Thyroid gland (tissue), 4 donors: ENCODE results near the gene PTPRG. TPM values are rescaled to one million over a fixed set of nuclear protein-coding genes. Genes with fewer than 3 reads are reported as not detected.
A peak's percentile ranks its signal among the peaks of the same experiment; 100 is the strongest.

ENCODE experiments used
- DNase-seq, 2 donors: peaks; one replicate each; pipeline ENCODE4 v3.0.0-alpha.2; 2019
- H3K27ac ChIP-seq, 3 donors: fragments of 200-600 bp; sonication (generic); 1 replicate in 2 of 3; 2 replicates in 1 of 3; pipeline ENCODE4 v1.5.1; 2016 to 2019; ENCODE audit warnings: mild to moderate bottlenecking in 1 of 3, moderate library complexity in 1 of 3
- H3K27me3 ChIP-seq: fragments of 200-600 bp; sonication (generic); one replicate; pipeline ENCODE4 v1.5.1; 2019
- H3K36me3 ChIP-seq, 2 donors: fragments of 200-600 bp; sonication (generic); one replicate each; pipeline ENCODE4 v1.5.1; 2016 to 2019
- H3K4me1 ChIP-seq, 2 donors: fragments of 200-600 bp; sonication (generic); one replicate each; pipeline ENCODE4 v1.5.1; 2017 to 2019
- H3K4me3 ChIP-seq, 3 donors: fragments of 200-600 bp; sonication (generic); replicated peaks in 1 of 3; 1 replicate in 2 of 3; 2 replicates in 1 of 3; pipeline ENCODE4 v1.5.1; 2016; ENCODE audit warnings: mild to moderate bottlenecking in 1 of 3
- H3K9me3 ChIP-seq: fragments of 200-600 bp; sonication (generic); one replicate; pipeline ENCODE4 v1.5.1; 2017
- POLR2A ChIP-seq, 2 donors: fragments of 450-650 bp; IDR thresholded peaks; one replicate each; pipeline ENCODE4 v1.6.1; 2017; ENCODE audit warnings: antibody characterized with exemption in 2 of 2, mild to moderate bottlenecking in 2 of 2, moderate library complexity in 1 of 2
- WGBS, 2 donors: methylation state at CpG; one replicate each; pipeline ENCODE4 v1.1.5; 2017; 5-methylcytosine and 5-hydroxymethylcytosine counted together
- intact Hi-C: fragments of 100-400 bp; cut with DNase I; formaldehyde crosslinking; loops from one replicate; pipeline ENCODE4 v1.15.1; 2023
- total RNA-seq, 4 donors: library from RNA; depleted of rRNA; stranded (reverse); fragments of >200 nt; gene quantifications; one replicate each; pipeline ENCODE4 v1.2.3, GENCODE V29; 2016
- TF ChIP-seq, protein P1 (sequence below), 6 experiments: fragments of 200-600 bp in 3 of 6; fragments of 450-650 bp in 3 of 6; sonication (generic) in 3 of 6; IDR thresholded peaks; one replicate each; pipeline ENCODE4 v1.5.1; 2016 to 2019; ENCODE audit warnings: antibody characterized with exemption in 6 of 6, mild to moderate bottlenecking in 2 of 6, inconsistent platforms in 1 of 6, moderate library complexity in 1 of 6

The PTPRG gene
- total RNA-seq, 4 donors from 2014 or later: 81.6 to 207 (median 132) TPM

- no peak overlapping the region for H3K27ac ChIP-seq
- H3K9me3 ChIP-seq: no peaks in the 10 kb centered on the region
- no peak overlapping the region for H3K4me3 ChIP-seq
- H3K27me3 ChIP-seq: no peaks in the 10 kb centered on the region
- no peaks in the 10 kb centered on the region for H3K36me3 ChIP-seq
- intact Hi-C loops: no loop called here
- no peak for DNase-seq
- TF ChIP-seq, protein P1, sequence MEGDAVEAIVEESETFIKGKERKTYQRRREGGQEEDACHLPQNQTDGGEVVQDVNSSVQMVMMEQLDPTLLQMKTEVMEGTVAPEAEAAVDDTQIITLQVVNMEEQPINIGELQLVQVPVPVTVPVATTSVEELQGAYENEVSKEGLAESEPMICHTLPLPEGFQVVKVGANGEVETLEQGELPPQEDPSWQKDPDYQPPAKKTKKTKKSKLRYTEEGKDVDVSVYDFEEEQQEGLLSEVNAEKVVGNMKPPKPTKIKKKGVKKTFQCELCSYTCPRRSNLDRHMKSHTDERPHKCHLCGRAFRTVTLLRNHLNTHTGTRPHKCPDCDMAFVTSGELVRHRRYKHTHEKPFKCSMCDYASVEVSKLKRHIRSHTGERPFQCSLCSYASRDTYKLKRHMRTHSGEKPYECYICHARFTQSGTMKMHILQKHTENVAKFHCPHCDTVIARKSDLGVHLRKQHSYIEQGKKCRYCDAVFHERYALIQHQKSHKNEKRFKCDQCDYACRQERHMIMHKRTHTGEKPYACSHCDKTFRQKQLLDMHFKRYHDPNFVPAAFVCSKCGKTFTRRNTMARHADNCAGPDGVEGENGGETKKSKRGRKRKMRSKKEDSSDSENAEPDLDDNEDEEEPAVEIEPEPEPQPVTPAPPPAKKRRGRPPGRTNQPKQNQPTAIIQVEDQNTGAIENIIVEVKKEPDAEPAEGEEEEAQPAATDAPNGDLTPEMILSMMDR (IDR thresholded peaks at IDR 0.05): no peak
- no peak for TF ChIP-seq POLR2A (IDR thresholded peaks at IDR 0.05)
- peaks cover 0 to 3% of the 10 kb centered on the region in 2 donors for H3K4me1 ChIP-seq
- 88 to 93% methylated on average over 2 of the region's 2 CpGs for whole genome bisulfite sequencing, 2 donors
These were observed 491.0 kb downstream of the PTPRG start for GRCh38 chr3:62052331-62052730.

- no peaks in the 10 kb centered on the region for H3K9me3 ChIP-seq
- TF ChIP-seq, protein P1 (IDR thresholded peaks at IDR 0.05): no peak
- no peak for TF ChIP-seq POLR2A (IDR thresholded peaks at IDR 0.05)
- peaks cover 0 to 8% of the 10 kb centered on the region in 2 donors for H3K4me1 ChIP-seq
- H3K27ac ChIP-seq: no peak overlapping the region
- H3K36me3 ChIP-seq: no peaks in the 10 kb centered on the region
- intact Hi-C loops: no loop called here
- H3K27me3 ChIP-seq: no peaks in the 10 kb centered on the region
- no peak for DNase-seq
- WGBS, 2 donors: 87 to 96% methylated on average over 5 of the region's 5 CpGs
- H3K4me3 ChIP-seq: no peak overlapping the region
These were observed 495.3 kb downstream of the PTPRG start for GRCh38 chr3:62056658-62057057.

- TF ChIP-seq, protein P1 (IDR thresholded peaks at IDR 0.05): no peak
- TF ChIP-seq POLR2A (IDR thresholded peaks at IDR 0.05): no peak
- WGBS, 2 donors: 50% methylated on average over 4 of the region's 4 CpGs
- H3K4me3 ChIP-seq: no peak overlapping the region
- H3K36me3 ChIP-seq: no peaks in the 10 kb centered on the region
- peak; percentile 42 to 61 for DNase-seq
- no peaks in the 10 kb centered on the region for H3K9me3 ChIP-seq
- H3K27me3 ChIP-seq: no peaks in the 10 kb centered on the region
- intact Hi-C loops: no loop called here
- no peak overlapping the region for H3K27ac ChIP-seq
- peaks cover 0 to 8% of the 10 kb centered on the region in 2 donors for H3K4me1 ChIP-seq
These were observed 496.1 kb downstream of the PTPRG start for GRCh38 chr3:62057339-62058047.

- no peak overlapping the region for H3K4me3 ChIP-seq
- H3K4me1 ChIP-seq: no peaks in the 10 kb centered on the region
- no peaks in the 10 kb centered on the region for H3K36me3 ChIP-seq
- DNase-seq: no peak
- no peaks in the 10 kb centered on the region for H3K9me3 ChIP-seq
- WGBS, 2 donors: 82 to 87% methylated on average over 5 of the region's 5 CpGs
- no peak for TF ChIP-seq POLR2A (IDR thresholded peaks at IDR 0.05)
- TF ChIP-seq, protein P1 (IDR thresholded peaks at IDR 0.05): no peak
- H3K27ac ChIP-seq: no peak overlapping the region
- intact Hi-C loops: no loop called here
- H3K27me3 ChIP-seq: no peaks in the 10 kb centered on the region
These were observed 504.8 kb downstream of the PTPRG start for GRCh38 chr3:62065985-62066693.

- Histone ChIP-seq H3K9me3 (no peaks in the 10 kb centered on the region), H3K36me3 (no peaks in the 10 kb centered on the region), H3K27me3 (no peaks in the 10 kb centered on the region), H3K27ac (no peak overlapping the region), H3K4me1 (no peaks in the 10 kb centered on the region), H3K4me3 (no peak overlapping the region)
- intact Hi-C loops: no loop called here
- DNase-seq: no peak
- TF ChIP-seq, protein P1 (IDR thresholded peaks at IDR 0.05): no peak
- TF ChIP-seq POLR2A (IDR thresholded peaks at IDR 0.05): no peak
- WGBS, 2 donors: 82 to 95% methylated on average over 2 of the region's 2 CpGs
These were observed 507.0 kb downstream of the PTPRG start for GRCh38 chr3:62068337-62068736.
